CD14-positive monocyte (primary cell): ENCODE results near the gene F13A1. TPM values are rescaled to one million over a fixed set of nuclear protein-coding genes. Genes with fewer than 3 reads are reported as not detected.
A peak's percentile ranks its signal among the peaks of the same experiment; 100 is the strongest.

Experiments used
- DNase-seq, 3 donors: peaks; one replicate each; pipeline ENCODE4 v3.0.0-alpha.2; 2011 to 2022
- H2AFZ ChIP-seq: 2 replicates; pipeline ENCODE4 v1.6.0; 2012; ENCODE audit warnings: mild to moderate bottlenecking, low read depth, low read length, inconsistent platforms; ENCODE audit not compliant: insufficient read depth, poor library complexity, severe bottlenecking
- H3K27ac ChIP-seq, 2 donors: 1 replicate in 1 of 2; 2 replicates in 1 of 2; pipeline ENCODE4 v1.5.1; 2012 to 2013; ENCODE audit warnings: low read length in 2 of 2, control low read depth in 1 of 2, inconsistent platforms in 1 of 2, low read depth in 1 of 2, mild to moderate bottlenecking in 1 of 2
- H3K27me3 ChIP-seq, 2 donors: one replicate each; pipeline versions ENCODE4 v1.6.0 to v1.6.1; 2011 to 2013; ENCODE audit warnings: low read length in 2 of 2; ENCODE audit not compliant: control insufficient read depth in 2 of 2, insufficient read depth in 2 of 2
- H3K36me3 ChIP-seq, 2 donors: replicated peaks in 1 of 2; 1 replicate in 1 of 2; 2 replicates in 1 of 2; pipeline versions ENCODE4 v1.5.1 to v1.6.1; 2012 to 2013; ENCODE audit warnings: low read length in 2 of 2, control low read depth in 1 of 2, inconsistent platforms in 1 of 2, mild to moderate bottlenecking in 1 of 2; ENCODE audit not compliant: insufficient read depth in 2 of 2, control insufficient read depth in 1 of 2
- H3K4me1 ChIP-seq, 2 donors: 1 replicate in 1 of 2; 2 replicates in 1 of 2; pipeline versions ENCODE4 v1.5.1 to v1.6.1; 2012 to 2013; ENCODE audit warnings: low read length in 2 of 2, control low read depth in 1 of 2, inconsistent platforms in 1 of 2, mild to moderate bottlenecking in 1 of 2, moderate library complexity in 1 of 2; ENCODE audit not compliant: insufficient read depth in 2 of 2, control insufficient read depth in 1 of 2
- H3K4me2 ChIP-seq: replicated peaks from 2 replicates; pipeline ENCODE3; 2012; ENCODE audit warnings: low read length, moderate library complexity, mild to moderate bottlenecking; ENCODE audit not compliant: poor library complexity, severe bottlenecking; ENCODE audit errors: extremely low read depth
- H3K4me3 ChIP-seq, 3 experiments: fragments of 200-600 bp in 1 of 3; sonication (generic) in 1 of 3; replicated peaks in 1 of 3; 1 replicate in 2 of 3; 2 replicates in 1 of 3; pipeline ENCODE4 v1.5.1; 2011 to 2013; ENCODE audit warnings: low read length in 3 of 3, mild to moderate bottlenecking in 3 of 3, control low read depth in 2 of 3, low read depth in 2 of 3, inconsistent platforms in 1 of 3, moderate library complexity in 1 of 3
- H3K79me2 ChIP-seq: 2 replicates; pipeline ENCODE4 v1.6.0; 2012; ENCODE audit warnings: mild to moderate bottlenecking, control low read depth, inconsistent platforms, low read length, moderate library complexity; ENCODE audit not compliant: insufficient read depth
- H3K9ac ChIP-seq: 2 replicates; pipeline ENCODE4 v1.6.0; 2017; ENCODE audit warnings: low read length, mild to moderate bottlenecking; ENCODE audit not compliant: insufficient read depth, poor library complexity, severe bottlenecking
- H3K9me3 ChIP-seq, 2 donors: replicated peaks in 1 of 2; 1 replicate in 1 of 2; 2 replicates in 1 of 2; pipeline versions ENCODE4 v1.5.1 to v1.6.1; 2012 to 2013; ENCODE audit warnings: low read length in 2 of 2, control low read depth in 1 of 2; ENCODE audit not compliant: control insufficient read depth in 1 of 2, insufficient read depth in 1 of 2
- H4K20me1 ChIP-seq: 2 replicates; pipeline ENCODE4 v1.6.0; 2012; ENCODE audit warnings: mild to moderate bottlenecking, low read length, control low read depth, moderate library complexity; ENCODE audit not compliant: insufficient read depth
- H3K27ac Mint-ChIP-seq, 7 donors: one replicate each; pipeline ENCODE4 v1.8.0; 2020; ENCODE audit warnings: mild to moderate bottlenecking in 7 of 7, mixed read lengths in 7 of 7, moderate library complexity in 6 of 7, inconsistent platforms in 2 of 7
- H3K27me3 Mint-ChIP-seq, 3 donors: one replicate each; pipeline ENCODE4 v1.8.0; 2021 to 2022; ENCODE audit warnings: low read depth in 3 of 3, mild to moderate bottlenecking in 3 of 3, mixed read lengths in 3 of 3, moderate library complexity in 3 of 3, inconsistent platforms in 1 of 3
- H3K36me3 Mint-ChIP-seq, 2 donors: one replicate each; pipeline ENCODE4 v1.8.0; 2020; ENCODE audit warnings: mixed read lengths in 2 of 2, inconsistent platforms in 1 of 2, mild to moderate bottlenecking in 1 of 2
- H3K4me1 Mint-ChIP-seq: one replicate; pipeline ENCODE4 v1.8.0; 2020; ENCODE audit warnings: mild to moderate bottlenecking, mixed read lengths
- H3K4me3 Mint-ChIP-seq, 2 donors: one replicate each; pipeline ENCODE4 v1.8.0; 2020; ENCODE audit warnings: mild to moderate bottlenecking in 2 of 2, mixed read lengths in 2 of 2, moderate library complexity in 1 of 2
- H3K9me3 Mint-ChIP-seq, 7 donors: one replicate each; pipeline ENCODE4 v1.8.0; 2020 to 2022; ENCODE audit warnings: mixed read lengths in 7 of 7, mild to moderate bottlenecking in 6 of 7, moderate library complexity in 6 of 7, inconsistent platforms in 2 of 7
- CTCF ChIP-seq: fragments of 200-600 bp; IDR thresholded peaks from one replicate; pipeline ENCODE4 v1.8.0; 2022; ENCODE audit warnings: antibody characterized with exemption, mild to moderate bottlenecking
- WGBS: methylation state at CpG from one replicate; pipeline ENCODE4 v1.1.5; 2013; ENCODE audit warnings: missing lambda C conversion rate; ENCODE audit not compliant: insufficient coverage; 5-methylcytosine and 5-hydroxymethylcytosine counted together
- intact Hi-C, 2 donors: fragments of 100-400 bp; cut with micrococcal nuclease; formaldehyde crosslinking; loops; one replicate each; pipeline versions ENCODE4 v1.15.0 to v1.15.1; 2023
- polyA plus RNA-seq, 3 donors: library from polyadenylated mRNA; depleted of rRNA in 1 of 3; unstranded in 2 of 3; stranded (reverse) in 1 of 3; fragments of 300-500 nt in 2 of 3; fragments of >200 nt in 1 of 3; fragmentation: Illumina TruSeq in 2 of 3; gene quantifications; 1 replicate in 2 of 3; 2 replicates in 1 of 3; pipeline ENCODE4 v1.2.3, GENCODE V29; 2012 to 2021

The F13A1 gene
- polyA plus RNA-seq, 3 donors, result 49.0 to 136 (median 105) TPM

DNA sequence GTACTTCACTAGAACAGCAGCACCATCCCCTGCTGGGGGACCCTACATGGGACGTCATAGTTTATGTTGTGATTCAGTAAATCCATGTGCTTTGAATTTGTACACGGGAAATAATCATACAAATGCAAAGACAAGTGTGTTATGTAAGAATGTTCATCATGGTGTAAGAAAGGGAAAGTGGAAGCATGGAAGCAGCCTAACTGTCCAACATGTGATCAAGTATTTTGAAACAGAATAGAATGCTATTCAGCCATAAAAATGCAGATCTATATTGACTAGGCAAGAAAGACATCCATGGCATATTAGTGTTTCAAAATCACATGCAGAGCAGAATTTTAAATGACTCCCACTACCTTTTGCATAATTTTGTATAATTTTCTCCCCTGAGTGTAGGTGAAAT is 117.6 kb downstream of the F13A1 start:
- TF ChIP-seq CTCF, result no peak

GRCh38 chr6:6201200-6201599 is 119.3 kb downstream of the F13A1 start:
- Histone ChIP-seq H3K9me3 (no peaks in the 10 kb centered on the region), H2AFZ (no peak overlapping the region), H3K4me2 (no peak overlapping the region), H4K20me1 (no peaks in the 10 kb centered on the region), H3K27ac (no peak overlapping the region), H3K9ac (no peak overlapping the region), H3K79me2 (no peaks in the 10 kb centered on the region), H3K27me3 (no peaks in the 10 kb centered on the region), H3K4me1 (no peaks in the 10 kb centered on the region), H3K36me3 (peaks cover 8 to 21% of the 10 kb centered on the region in 2 donors), H3K4me3 (no peak overlapping the region)
- intact Hi-C loops, result no loop called here
- Mint-ChIP-seq H3K27ac (peak overlapping the region in 3 of 7 donors; percentile 21 to 70 (median 33)), H3K9me3 (no peaks in the 10 kb centered on the region), H3K4me1 (peaks cover 14% of the 10 kb centered on the region), H3K4me3 (no peak overlapping the region), H3K36me3 (peaks cover 26 to 63% of the 10 kb centered on the region in 2 donors), H3K27me3 (no peaks in the 10 kb centered on the region)
- TF ChIP-seq CTCF, result no peak
- WGBS, result 60% methylated on average over 2 of the region's 4 CpGs
- DNase-seq, result no peak

More for the DNA sequence above, 117.6 kb downstream of the F13A1 start:
- Histone ChIP-seq H3K36me3 (peaks cover 2 to 15% of the 10 kb centered on the region in 2 donors), H3K9ac (no peak overlapping the region), H4K20me1 (no peaks in the 10 kb centered on the region), H3K27me3 (no peaks in the 10 kb centered on the region), H3K4me2 (no peak overlapping the region), H2AFZ (no peak overlapping the region), H3K79me2 (no peaks in the 10 kb centered on the region), H3K27ac (peak overlapping the region in 1 of 2 donors; percentile 6), H3K9me3 (no peaks in the 10 kb centered on the region), H3K4me3 (no peak overlapping the region), H3K4me1 (no peaks in the 10 kb centered on the region)
- no peak overlapping the region for H3K4me3 Mint-ChIP-seq
- H3K4me1 Mint-ChIP-seq, result peaks cover 14% of the 10 kb centered on the region
- no CpG with 5 or more reads among the region's 2 CpGs for WGBS
- H3K27ac Mint-ChIP-seq, result peak overlapping the region in 2 of 7 donors; percentile 47 to 61
- no peaks in the 10 kb centered on the region for H3K9me3 Mint-ChIP-seq
- H3K36me3 Mint-ChIP-seq, result peaks cover 31 to 67% of the 10 kb centered on the region in 2 donors
- intact Hi-C loops, result no loop called here
- H3K27me3 Mint-ChIP-seq, result no peaks in the 10 kb centered on the region
- no peak for DNase-seq
